Limb (tissue), 2 donors: ENCODE data around the gene ACAN.

ENCODE experiments used
- DNase-seq, 2 donors: peaks; one replicate each; pipeline ENCODE4 v3.0.0-alpha.2; 2016; ENCODE audit errors: extremely low spot score in 2 of 2

The ACAN gene

DNA sequence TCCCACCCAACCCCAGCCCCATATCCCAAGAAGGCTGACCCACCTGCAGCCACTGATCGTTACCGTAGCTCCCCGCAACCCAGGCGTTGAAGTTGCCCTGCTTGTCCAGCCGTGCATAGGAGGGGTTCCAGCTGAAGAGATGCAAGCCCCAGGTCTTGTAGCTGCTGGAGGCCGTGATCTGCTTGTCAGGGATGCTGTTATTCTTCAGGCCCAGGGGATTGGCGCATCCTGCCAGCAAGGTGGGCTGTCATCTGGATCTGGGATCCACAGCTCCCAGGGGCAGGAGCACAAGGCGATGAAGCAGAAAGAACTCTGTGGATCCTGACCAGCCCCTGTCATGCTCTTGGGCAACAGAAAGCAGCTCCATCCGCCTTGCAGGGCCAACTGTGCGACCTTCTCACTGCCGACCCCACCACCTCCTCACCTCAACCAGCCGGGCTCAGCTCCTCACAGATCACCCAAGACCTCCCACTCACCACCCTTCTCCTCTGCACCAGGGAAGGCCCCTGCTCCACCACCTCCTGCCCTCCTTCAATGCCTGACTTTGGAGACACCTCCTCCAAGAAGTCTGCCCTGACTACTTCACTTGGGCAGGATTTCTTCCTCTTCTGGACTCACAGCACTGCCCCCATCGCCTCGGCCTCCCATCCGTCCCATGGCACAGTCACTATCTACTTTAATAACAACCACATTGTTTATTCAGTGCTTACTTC is 98.4 kb downstream of the ACAN start:
- DNase-seq, result no peak

DNA sequence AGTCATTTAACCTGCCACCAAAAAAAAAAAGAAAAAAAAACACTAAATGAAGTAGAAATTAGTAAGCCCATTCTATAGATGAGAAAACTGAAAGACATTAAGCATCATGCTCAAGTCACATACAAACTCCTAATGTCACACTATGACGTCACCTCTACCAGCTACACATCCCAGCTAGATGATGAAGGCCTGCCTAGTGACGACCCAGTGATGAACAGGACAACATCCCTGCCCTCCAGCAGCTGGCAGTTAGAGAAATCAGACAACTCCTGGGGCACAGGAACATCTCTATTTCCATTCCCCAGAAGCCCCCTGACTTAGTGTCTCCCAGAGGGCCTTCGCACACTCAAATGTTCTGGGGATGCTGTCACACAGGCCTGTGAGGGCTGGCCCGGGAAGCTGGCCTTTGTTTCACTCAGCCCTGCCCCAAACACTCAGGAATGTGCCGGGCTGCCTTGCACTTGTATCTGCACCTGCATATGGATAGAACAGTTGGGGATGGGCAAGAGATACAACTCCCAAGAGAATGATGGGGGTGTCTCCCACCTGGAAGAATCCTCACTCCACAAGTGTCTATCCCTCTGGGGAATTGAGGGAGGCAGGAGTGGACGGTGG is 99.1 kb downstream of the ACAN start:
- DNase-seq, result no peak

DNA sequence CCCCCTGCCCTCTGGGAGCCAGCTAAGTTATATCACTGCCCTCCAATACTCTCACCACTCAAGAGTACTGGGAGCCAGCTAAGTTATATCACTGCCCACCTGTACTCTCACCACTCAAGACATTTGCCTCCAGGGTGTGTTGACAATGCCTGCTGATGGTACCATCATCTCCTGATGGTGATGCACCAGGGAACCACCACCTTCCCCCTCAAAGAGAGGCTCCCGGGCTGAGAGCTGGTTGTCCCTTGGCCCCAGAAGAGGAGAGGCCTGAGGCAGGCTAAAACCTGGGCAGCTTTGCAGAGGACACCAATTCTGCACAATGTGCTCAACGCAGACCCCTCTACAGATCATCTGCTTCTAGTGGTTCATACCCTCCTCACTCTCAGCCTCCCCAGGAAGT is 99.6 kb downstream of the ACAN start:
- DNase-seq, result no peak

DNA sequence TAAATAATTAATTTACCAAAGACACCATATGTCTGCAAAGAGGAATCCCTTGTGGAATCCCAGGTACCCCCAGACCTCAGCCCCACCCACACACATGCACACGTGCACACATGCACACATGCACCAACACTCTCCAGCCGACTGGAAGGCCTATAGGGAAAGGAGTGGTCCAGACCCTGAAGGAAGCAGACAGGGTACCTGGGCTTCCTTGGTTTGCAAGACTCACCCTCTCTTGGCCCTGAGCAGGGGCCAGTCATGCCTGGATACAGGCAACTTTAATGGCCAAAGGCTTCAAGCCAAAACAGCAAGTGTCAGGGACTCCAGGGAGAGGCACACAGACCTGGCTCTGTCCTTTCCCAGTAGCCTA is 101.0 kb downstream of the ACAN start:
- DNase-seq, result no peak

DNA sequence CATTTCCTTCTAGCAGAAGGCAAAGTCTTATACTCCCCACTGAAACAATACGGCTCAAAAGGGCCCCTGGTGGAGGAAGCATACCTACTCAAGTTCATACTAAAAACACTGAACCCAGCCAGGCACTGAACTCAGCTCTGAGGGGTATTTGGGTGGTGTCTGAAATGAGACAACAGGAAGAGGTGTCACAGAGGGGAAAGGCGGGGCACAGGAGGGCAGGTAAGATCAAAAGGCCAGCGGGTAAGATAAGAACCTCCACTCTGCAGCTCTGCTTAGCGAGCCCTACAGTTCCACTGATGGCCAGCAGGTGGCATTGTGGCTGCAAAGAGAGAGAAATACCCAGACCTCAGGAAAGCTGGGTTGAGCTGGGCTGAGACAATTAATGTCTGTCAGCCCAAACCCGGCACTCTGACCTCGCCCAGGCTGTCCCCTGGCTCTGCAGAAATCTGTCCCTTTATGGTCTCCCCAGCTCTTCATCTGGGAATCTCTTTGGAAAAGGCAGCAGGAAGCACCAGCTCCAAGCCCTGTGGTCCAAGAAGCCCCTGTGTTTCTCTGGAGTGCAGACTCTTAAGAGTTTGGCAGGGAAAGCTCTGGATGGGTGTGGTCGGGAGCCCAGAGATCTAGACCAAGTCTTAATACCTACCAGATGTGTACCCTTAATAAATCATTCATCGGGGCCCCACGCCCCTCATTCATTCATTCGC is 101.5 kb downstream of the ACAN start:
- peak; percentile 80 to 87 for DNase-seq

DNA sequence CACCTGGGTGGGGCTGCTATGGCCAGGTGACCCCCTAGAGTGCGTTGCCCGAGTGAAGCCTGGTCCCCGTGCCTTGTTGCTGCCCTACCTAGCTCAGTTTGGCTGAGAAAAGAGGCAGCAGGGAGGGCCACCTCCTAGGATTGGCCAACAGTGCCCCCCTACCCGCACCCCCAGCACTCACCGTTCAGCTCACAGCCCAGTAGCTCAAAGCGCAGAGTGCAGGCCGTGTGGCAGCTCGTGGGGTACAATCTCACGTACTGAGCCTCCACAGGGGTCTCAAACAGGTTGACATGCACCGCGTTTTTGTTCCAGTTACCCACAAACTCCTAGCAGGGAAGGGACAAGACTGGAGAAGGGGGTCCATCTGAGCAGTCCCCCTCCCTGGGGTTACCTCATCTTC is 102.3 kb downstream of the ACAN start:
- DNase-seq, result no peak

DNA sequence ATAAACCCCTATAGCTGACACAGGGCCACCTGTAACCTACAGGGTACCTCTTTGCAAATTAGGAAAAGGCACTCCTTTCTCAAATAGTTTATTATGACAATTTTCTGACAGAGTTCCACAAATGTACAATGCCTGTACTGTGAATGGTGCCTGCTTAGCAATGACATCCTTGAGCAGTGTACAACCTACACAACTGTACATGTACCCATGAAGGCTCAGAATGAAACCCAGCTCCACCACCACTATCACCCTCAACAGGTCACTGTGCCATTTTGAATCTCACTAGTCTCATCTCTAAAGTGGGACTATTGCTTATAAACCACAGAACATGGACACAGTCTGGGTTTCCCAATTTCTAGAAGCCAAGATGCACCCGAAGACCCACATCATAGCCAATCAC is 102.9 kb downstream of the ACAN start:
- DNase-seq, result no peak

DNA sequence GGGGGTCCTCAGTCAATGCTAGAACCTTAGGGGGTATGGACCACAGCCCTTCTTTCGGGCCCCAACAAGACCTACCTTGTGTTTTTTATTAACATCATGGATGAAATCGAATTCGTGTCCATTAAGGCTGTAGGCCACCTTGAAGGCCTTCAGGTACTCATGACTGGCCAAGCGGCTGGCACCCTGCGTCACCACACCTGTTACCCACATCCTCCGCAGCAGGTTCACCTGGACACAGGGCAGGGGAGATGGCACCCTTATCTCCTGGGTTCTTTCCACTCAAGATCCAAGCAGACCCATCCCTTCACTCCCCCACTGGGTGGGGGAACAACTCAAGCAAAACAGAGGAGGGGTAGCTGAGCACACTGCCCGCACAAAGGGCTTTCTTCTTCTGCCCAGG is 103.3 kb downstream of the ACAN start:
- DNase-seq, result no peak

DNA sequence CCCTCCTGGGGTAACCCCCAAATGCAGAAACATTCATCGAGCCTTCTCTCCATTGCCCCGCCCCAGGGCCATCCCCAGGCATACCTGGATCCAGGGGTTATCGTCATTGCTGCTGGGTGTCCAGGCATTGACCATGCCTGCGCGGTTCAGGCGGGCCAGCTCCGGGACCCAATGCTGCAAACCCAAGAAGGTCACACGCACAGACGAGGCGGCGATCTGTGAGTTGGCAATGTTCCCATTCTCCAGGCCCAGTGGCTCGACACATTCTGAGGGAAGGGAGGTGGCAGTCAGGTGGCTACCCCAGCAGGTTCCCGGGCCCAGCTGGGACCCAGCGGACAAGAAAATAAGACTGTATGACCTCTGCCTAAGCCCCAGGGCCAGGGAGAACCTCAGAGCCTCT is 103.9 kb downstream of the ACAN start:
- DNase-seq, result no peak

DNA sequence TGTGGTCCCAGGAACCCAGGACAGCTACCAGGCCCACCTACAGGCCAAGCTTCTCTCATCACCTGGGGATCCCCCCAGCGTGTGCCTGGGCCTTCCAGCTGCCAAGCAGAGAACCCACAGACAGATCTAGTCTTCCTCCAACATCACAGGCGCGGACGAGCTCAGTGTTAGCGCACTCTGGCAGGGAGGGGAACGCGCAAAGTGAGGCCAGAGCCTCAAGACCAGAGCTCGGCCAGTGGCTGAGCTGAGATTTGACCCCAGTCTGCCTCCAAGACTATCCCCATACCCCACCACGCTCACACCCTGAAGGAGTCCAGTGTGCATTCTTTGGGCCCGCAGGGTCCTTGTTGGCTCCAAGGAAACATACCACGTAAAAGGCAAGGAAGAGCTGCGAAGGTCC is 104.9 kb downstream of the ACAN start:
- no peak for DNase-seq

DNA sequence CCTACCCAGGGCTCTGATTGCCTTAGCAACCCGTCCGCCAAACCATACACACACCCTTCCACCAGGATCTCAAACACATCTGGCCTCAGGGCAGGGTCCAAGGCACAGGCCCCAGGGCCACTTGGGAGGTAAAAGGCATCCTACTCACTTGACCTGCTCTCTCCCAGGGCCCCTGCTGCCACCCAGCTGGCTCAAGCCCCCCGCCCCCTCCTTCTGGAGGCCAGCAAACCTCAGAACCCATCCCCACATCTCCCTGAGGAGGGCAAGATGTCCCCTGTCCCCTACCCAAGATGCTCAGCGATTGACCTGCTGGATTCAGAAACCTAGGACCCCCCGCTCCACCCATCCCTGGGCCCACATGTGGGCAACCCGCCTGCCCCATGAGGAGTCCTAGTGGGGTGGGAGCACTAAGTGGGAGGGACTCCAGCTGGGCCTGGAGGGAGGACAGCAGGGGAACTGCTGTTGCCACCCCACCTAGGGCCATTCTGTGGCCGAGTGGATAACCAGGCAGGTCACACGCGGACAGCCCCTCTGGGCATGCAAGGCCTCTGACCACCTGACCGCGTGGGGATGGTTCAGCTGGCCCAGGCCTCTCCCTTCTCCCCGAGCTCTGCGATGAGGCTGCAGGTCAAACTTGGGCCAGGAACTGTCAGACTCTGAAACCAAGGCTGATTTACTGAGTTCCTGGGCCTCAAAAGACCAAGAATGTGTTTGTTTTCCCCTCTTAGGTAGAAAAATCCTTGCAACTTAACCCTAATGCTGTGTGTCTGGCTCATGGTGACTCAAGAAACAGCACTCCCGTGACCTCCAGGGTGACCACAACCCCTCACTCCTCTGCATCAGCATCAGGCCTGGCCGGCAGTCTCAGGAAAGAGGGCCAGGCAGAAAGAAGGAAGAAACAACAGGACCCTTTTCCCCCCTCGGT is 105.7 kb downstream of the ACAN start:
- DNase-seq, result no peak

DNA sequence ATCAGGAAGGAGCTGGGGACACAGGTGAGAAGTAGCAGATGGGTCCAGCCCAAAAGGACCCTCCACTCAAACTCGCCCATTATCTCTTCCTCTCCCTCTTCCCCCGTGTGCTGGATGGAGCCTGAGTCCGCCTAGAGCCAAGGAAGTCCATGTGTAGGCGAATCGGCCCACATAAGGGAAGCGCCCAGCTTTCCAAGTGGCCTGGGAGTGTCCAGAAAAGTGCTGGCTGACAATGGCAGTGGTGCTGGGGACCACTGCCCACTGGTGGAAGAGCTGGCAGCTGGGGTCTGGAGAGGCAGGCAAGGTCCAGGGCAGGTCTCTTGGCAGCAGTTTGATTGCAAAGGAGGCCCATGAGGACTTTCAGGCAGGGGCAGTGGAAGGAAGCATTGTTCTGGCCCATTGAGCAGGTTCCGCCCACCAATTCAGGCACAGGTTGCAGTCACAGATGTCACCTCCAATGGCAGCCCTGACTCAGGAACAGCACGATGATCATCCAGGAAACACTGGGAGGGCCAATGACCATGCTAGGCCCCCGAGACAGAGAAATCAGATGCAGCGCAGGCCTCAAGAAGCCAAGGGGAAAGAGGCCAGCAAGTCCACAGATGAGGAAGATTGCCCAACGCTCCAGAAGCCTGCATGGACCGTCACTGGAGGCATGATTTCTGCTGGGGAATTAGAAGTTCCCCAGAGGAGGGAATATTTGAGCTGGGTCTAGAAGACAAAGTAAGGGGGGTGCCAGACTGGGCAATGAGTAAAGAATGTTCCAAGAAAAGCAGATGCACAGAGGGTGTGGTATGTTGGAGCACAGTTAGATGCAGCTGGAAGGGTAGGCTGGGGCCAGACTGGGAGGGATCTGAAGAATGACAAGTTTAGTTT is 107.0 kb downstream of the ACAN start:
- DNase-seq, result no peak

DNA sequence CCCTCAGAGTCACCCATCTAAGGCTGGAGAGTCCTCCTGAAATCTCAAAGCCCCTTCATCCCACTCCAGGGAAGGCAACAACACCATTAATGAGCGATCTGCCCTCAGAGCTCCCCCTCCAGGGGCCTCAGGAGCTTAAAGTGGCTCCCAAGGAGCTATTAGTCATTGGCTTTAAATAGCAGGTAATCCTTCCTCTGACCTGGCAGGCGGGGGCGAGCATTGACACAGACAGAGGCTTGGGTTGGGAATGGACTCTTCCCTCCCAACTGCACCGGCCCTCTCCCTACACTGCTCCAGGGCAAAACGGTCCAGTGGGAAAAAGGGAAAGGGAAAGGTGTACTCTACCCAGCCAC is 108.5 kb downstream of the ACAN start:
- DNase-seq, result no peak

DNA sequence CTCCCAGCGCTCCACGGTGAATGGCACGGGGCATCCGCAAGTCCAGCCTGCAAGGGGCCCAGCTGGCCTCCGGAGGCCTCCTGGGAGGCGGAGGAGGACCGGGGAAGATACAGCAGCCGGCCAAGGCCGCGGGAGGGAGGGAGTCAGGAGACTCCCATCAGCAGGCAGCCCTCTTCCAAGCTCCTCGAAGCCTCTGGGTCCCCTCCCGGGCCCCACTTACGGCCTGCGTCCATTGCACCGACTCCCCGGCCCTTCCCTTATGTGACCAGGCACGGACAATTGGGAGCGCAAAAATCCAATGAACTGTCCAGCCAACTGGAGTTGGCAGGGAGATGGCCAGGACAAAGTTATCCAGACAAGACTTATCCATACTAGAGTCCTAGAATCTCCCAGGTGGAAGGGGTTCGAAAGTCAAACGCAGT is 109.3 kb downstream of the ACAN start:
- DNase-seq, result peak in 1 of 2 donors; percentile 54

DNA sequence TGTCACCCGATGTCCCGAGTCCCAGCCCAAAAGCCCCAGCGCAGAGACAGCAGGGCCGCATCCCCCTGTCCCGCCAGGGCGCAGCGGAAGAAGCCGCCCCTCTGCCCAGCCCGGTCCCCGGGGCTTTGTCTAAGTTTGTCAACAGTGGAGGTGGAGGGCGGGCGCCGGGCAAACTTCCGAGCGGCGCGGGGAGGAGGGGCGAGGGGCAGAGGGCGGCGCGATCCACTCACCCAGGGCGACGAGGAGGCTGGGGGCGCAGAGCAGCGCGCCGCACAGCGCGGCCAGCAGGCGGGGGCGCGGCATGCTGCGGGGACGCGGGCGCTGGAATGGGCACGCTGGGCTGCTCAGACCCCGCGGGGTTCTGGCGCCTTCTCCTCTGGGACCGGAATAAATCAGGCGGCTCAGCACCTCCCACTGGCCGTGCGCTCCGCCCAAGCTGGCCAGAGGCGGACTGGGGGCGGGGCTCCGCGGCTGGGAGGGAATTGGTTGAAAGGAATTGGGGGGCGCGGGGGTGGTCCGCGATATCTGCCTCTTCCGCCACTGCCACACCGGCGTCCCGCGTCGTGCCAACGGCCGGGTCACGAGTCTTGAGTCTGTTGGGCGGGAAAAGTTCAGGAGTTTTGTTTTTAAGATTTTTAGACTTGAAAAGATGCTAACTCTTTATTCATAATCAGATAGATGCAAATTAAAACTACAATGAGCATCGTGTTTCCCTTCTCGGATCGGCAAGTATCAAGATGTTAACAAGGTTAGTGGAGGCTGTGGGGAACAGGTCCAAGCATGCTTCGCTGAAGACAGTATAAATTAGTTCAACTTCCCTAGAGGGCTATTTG is 110.0 kb downstream of the ACAN start, which contains the start of gene MFGE8:
Gene MFGE8, minus strand, starts transcription at position 363 of the 833 bp plus-strand sequence. Its CDS starts 60 bp downstream, at position 303.
- peak; percentile 60 to 85 for DNase-seq

DNA sequence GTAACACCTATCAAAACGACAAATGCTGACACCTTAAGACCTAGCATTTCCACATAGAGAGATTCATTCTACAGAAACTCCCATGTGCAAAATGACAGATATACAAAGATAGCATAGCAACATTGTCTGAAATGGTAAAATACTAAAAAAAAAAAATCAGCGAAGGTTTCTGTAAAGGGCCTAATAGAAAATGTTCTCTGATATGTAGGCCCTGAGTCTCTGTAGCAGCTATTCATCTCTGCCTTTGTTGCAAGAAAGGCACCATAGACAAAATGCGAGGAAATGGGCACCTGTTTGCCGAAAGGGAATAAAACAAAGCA is 110.6 kb downstream of the ACAN start:
- DNase-seq, result no peak

DNA sequence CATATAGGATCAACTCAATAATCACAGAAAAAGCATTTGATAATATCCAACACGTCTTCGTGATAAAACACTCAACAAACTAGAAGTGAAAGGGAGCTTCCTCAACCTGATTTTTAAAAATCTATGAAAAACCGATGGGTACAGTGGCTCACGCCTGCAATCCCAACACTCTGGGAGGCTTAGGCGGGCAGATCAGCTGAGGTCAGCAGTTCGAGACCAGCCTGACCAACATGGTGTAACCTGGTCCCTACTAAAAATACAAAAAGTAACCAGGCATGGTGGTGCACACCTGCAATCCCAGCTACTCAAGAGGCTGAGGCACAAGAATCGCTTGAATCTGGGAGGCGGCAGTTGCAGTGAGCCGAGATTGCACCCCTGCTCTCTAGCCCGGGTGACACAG is 112.1 kb downstream of the ACAN start:
- DNase-seq, result no peak

DNA sequence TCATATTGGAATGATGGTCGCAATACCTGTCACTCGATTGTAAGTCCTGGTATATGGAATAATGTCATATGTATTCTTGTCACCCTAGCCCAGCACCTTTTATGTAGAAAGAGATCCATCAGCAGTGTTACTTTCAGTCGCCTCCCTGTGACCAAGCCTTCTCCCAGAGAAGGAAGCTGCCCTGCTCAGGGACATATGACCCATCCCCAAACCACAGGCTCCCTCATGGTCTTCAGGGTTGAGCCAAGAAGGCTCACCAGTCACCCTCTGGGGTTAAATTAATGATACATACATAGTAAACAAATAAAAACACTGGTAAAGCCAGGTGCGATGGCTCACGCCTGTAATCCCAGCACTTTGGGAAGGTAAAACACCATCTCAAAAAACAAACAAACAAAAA is 114.5 kb downstream of the ACAN start:
- no peak for DNase-seq

DNA sequence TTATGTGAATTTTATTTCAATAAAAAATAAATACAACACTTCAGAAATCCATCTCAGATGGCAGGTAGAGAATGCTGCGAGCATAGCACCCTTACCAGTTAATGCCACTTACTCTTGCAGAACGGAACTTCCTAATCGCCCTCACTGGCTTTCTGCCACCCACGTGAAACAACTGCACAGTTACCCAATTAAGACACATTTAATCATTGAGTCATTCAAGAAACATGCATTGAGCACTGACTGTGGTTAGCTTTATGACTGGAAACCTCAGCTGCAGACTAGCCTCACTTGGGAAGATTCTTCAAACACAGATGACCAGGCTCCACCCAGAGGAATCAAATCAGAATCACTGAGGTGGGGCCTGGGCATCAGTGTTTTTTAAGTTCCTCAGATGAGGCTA is 115.5 kb downstream of the ACAN start:
- DNase-seq, result no peak
